Measurements from ENCODE around the gene CCDC183.
A peak's percentile ranks its signal among the peaks of the same experiment; 100 is the strongest.
"Not testable (repeated sequence)": the region's sequence is repeated elsewhere in the genome, so short reads cannot be mapped to it uniquely, and the experiment has no call there.

Gene CCDC183

GRCh38 chr9:136839229-136840139, 43.3 kb downstream of the CCDC183 start:
- no peak for DNase-seq (ENCODE audit: low spot score)

GRCh38 chr9:136840140-136840876, 44.2 kb downstream of the CCDC183 start:
- DNase-seq (ENCODE audit: low spot score) = no peak

GRCh38 chr9:136840877-136841645, 44.9 kb downstream of the CCDC183 start:
- no peak for DNase-seq (ENCODE audit: low spot score)

GRCh38 chr9:136841646-136842379, 45.7 kb downstream of the CCDC183 start:
- DNase-seq (ENCODE audit: low spot score) = not testable (repeated sequence)

- peak; percentile 81 for DNase-seq (ENCODE audit: low spot score)
Observed at GRCh38 chr9:136842380-136842948, 46.3 kb downstream of the CCDC183 start, which contains the start of gene AJM1. AJM1 (plus strand) TSS chr9:136842478; CDS start chr9:136844415, 1,937 bp downstream.

GRCh38 chr9:136843159-136843800, 47.1 kb downstream of the CCDC183 start:
- not testable (repeated sequence) for DNase-seq (ENCODE audit: low spot score)

- not testable (repeated sequence) for DNase-seq (ENCODE audit: low spot score)
Observed at GRCh38 chr9:136843801-136844740, 47.9 kb downstream of the CCDC183 start.

- no peak for DNase-seq (ENCODE audit: low spot score)
Observed at GRCh38 chr9:136844761-136845464, 48.8 kb downstream of the CCDC183 start.

- DNase-seq (ENCODE audit: low spot score) = no peak
Observed at GRCh38 chr9:136845465-136846260, 49.5 kb downstream of the CCDC183 start.

- no peak for DNase-seq (ENCODE audit: low spot score)
Observed at GRCh38 chr9:136846376-136847087, 50.4 kb downstream of the CCDC183 start.

- peak; percentile 11 for DNase-seq (ENCODE audit: low spot score)
Observed at GRCh38 chr9:136847088-136847825, 51.1 kb downstream of the CCDC183 start.

GRCh38 chr9:136847826-136848392, 51.8 kb downstream of the CCDC183 start:
- DNase-seq (ENCODE audit: low spot score) = peak; percentile 41

- DNase-seq (ENCODE audit: low spot score) = peak; percentile 56
Observed at GRCh38 chr9:136848393-136849037, 52.4 kb downstream of the CCDC183 start.

GRCh38 chr9:136849038-136849959, 53.2 kb downstream of the CCDC183 start, which contains the start of gene PHPT1:
PHPT1 (plus strand) TSS chr9:136849409; CDS start chr9:136849431, 22 bp downstream.
- DNase-seq (ENCODE audit: low spot score) = peak; percentile 99
